ENCODE measurements around the gene CCBE1. TPM values are rescaled to one million over a fixed set of nuclear protein-coding genes. Genes with fewer than 3 reads are reported as not detected.

CCBE1 gene
- total and polyA plus RNA-seq, 2 donors (not counting 1 experiment from before 2014, with no cell fraction given) = 122 TPM

DNA sequence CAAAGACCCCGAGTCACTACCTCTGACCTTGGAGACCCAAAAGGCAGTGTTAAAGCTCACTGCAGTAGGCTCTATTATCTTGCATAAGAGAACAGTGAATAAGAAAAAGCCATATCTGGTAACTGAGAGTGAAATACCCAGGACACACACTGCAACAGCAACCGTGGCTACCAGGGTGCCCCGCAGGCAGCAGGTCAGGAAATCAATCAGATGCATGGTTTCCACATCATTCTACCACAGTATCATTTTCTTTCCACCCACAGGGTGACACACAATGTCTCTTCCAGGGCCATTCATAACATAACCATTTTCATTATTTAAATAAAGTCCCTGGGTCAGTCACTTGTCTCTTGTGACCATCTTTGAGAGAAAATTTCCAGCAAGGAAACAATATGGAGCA is 131.3 kb downstream of the CCBE1 start:
- H3K4me2 ChIP-seq (ENCODE audit: extremely low read depth, insufficient read depth, low read length) = no peak overlapping the region
- no peaks in the 10 kb centered on the region for H3K36me3 ChIP-seq (ENCODE audit: control insufficient read depth, insufficient read depth, low read length)
- no peak overlapping the region for H3K27ac ChIP-seq (ENCODE audit: insufficient read depth, low read length)
- DNase-seq (ENCODE audit: low read depth in 2 of 2) = peak in 1 of 2 donors; percentile 16
- H3K9ac ChIP-seq (ENCODE audit: insufficient read depth, low read length) = no peak overlapping the region
- no peaks in the 10 kb centered on the region for H4K20me1 ChIP-seq (ENCODE audit: control insufficient read depth, extremely low read depth, insufficient read depth, low read length)
- no peaks in the 10 kb centered on the region for H3K9me3 ChIP-seq (ENCODE audit: control insufficient read depth, insufficient read depth, low read depth, low read length)
- no peak overlapping the region for H3K4me3 ChIP-seq (replicated peaks in 1 of 4; ENCODE audit: control extremely low read depth in 1 of 4, insufficient read depth in 1 of 4, low read depth in 3 of 4, low read length in 4 of 4)
- H3K27me3 ChIP-seq (ENCODE audit: control insufficient read depth, insufficient read depth, low read length) = no peaks in the 10 kb centered on the region
- peaks cover 73% of the 10 kb centered on the region for H3K79me2 ChIP-seq (ENCODE audit: control insufficient read depth, insufficient read depth, low read length)
- no peak for TF ChIP-seq EZH2 (IDR thresholded peaks at IDR 0.05; ENCODE audit: low read length, missing control alignments)
- TF ChIP-seq, protein P1, sequence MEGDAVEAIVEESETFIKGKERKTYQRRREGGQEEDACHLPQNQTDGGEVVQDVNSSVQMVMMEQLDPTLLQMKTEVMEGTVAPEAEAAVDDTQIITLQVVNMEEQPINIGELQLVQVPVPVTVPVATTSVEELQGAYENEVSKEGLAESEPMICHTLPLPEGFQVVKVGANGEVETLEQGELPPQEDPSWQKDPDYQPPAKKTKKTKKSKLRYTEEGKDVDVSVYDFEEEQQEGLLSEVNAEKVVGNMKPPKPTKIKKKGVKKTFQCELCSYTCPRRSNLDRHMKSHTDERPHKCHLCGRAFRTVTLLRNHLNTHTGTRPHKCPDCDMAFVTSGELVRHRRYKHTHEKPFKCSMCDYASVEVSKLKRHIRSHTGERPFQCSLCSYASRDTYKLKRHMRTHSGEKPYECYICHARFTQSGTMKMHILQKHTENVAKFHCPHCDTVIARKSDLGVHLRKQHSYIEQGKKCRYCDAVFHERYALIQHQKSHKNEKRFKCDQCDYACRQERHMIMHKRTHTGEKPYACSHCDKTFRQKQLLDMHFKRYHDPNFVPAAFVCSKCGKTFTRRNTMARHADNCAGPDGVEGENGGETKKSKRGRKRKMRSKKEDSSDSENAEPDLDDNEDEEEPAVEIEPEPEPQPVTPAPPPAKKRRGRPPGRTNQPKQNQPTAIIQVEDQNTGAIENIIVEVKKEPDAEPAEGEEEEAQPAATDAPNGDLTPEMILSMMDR (conservative IDR thresholded peaks at IDR 0.05 in 1 of 2, IDR thresholded peaks at IDR 0.05 in 1 of 2; ENCODE audit: low read depth in 1 of 2, low read length in 2 of 2) = no peak
- H2AFZ ChIP-seq (ENCODE audit: low read length) = no peak overlapping the region
- H3K4me1 ChIP-seq (ENCODE audit: control insufficient read depth, extremely low read depth, insufficient read depth, low read length) = peaks cover 11% of the 10 kb centered on the region

DNA sequence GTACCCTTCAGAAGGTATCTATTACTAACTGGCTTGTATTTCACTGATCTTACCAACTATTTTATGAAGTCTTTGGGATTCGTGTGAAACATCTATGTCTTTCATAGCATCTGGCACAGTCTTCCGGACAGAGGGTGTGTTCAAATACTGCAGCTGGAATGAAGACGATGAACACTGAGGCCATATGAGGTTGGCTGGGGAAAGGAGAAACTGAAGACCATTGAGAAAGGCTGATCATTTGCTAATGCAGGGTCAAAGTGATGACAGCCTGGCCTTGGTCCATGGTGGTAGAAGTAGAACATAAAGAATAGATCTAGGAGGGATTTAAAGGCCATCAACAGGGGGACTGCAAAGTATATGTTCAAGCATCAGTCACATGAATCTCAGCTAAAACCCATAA is 132.7 kb downstream of the CCBE1 start:
- no peak overlapping the region for H3K9ac ChIP-seq (ENCODE audit: insufficient read depth, low read length)
- H4K20me1 ChIP-seq (ENCODE audit: control insufficient read depth, extremely low read depth, insufficient read depth, low read length) = no peaks in the 10 kb centered on the region
- no peak overlapping the region for H2AFZ ChIP-seq (ENCODE audit: low read length)
- peaks cover 6% of the 10 kb centered on the region for H3K4me1 ChIP-seq (ENCODE audit: control insufficient read depth, extremely low read depth, insufficient read depth, low read length)
- no peaks in the 10 kb centered on the region for H3K9me3 ChIP-seq (ENCODE audit: control insufficient read depth, insufficient read depth, low read depth, low read length)
- H3K36me3 ChIP-seq (ENCODE audit: control insufficient read depth, insufficient read depth, low read length) = peaks cover 2% of the 10 kb centered on the region
- H3K4me3 ChIP-seq (replicated peaks in 1 of 4; ENCODE audit: control extremely low read depth in 1 of 4, insufficient read depth in 1 of 4, low read depth in 3 of 4, low read length in 4 of 4) = no peak overlapping the region
- TF ChIP-seq, protein P1 (conservative IDR thresholded peaks at IDR 0.05 in 1 of 2, IDR thresholded peaks at IDR 0.05 in 1 of 2; ENCODE audit: low read depth in 1 of 2, low read length in 2 of 2) = no peak
- TF ChIP-seq EZH2 (IDR thresholded peaks at IDR 0.05; ENCODE audit: low read length, missing control alignments) = no peak
- H3K4me2 ChIP-seq (ENCODE audit: extremely low read depth, insufficient read depth, low read length) = no peak overlapping the region
- no peaks in the 10 kb centered on the region for H3K27me3 ChIP-seq (ENCODE audit: control insufficient read depth, insufficient read depth, low read length)
- DNase-seq (ENCODE audit: low read depth in 2 of 2) = no peak
- peaks cover 72% of the 10 kb centered on the region for H3K79me2 ChIP-seq (ENCODE audit: control insufficient read depth, insufficient read depth, low read length)
- H3K27ac ChIP-seq (ENCODE audit: insufficient read depth, low read length) = no peak overlapping the region

DNA sequence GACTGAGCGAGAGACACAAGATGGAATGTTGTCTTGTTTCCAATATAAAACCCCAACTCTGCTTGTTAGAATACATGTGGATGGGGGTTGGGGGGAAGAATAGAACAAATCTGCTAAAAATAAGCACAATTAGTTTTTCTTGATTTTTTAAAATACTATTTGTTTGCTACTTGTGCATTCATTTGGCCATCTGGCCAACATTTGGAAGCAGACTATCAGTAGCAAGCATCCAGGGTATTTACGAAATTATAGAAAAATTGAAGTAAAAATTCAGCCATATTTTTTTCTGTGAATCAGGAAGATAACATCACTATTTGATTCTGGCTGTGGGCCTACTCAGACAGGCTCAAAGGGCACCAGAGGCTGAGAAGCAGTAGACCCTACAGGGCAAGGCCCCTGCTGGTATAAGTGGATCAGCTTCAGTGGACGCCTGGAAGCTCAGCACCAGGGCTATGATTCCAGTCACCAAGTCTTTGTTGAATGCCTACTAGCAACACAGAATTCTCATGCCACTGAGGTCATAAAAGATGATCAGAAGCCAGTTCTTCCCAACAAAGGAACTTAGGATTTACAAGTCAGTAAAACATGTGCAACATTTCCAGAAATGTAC is 133.9 kb downstream of the CCBE1 start:
- DNase-seq (ENCODE audit: low read depth in 2 of 2) = no peak
- Histone ChIP-seq H3K27ac (ENCODE audit: insufficient read depth, low read length) (no peak overlapping the region), H3K4me1 (ENCODE audit: control insufficient read depth, extremely low read depth, insufficient read depth, low read length) (peaks cover 6% of the 10 kb centered on the region), H3K36me3 (ENCODE audit: control insufficient read depth, insufficient read depth, low read length) (peaks cover 2% of the 10 kb centered on the region), H3K79me2 (ENCODE audit: control insufficient read depth, insufficient read depth, low read length) (peaks cover 70% of the 10 kb centered on the region), H4K20me1 (ENCODE audit: control insufficient read depth, extremely low read depth, insufficient read depth, low read length) (no peaks in the 10 kb centered on the region), H3K4me2 (ENCODE audit: extremely low read depth, insufficient read depth, low read length) (no peak overlapping the region), H3K9ac (ENCODE audit: insufficient read depth, low read length) (no peak overlapping the region), H3K27me3 (ENCODE audit: control insufficient read depth, insufficient read depth, low read length) (no peaks in the 10 kb centered on the region), H3K9me3 (ENCODE audit: control insufficient read depth, insufficient read depth, low read depth, low read length) (no peaks in the 10 kb centered on the region), H2AFZ (ENCODE audit: low read length) (no peak overlapping the region), H3K4me3 (replicated peaks in 1 of 4; ENCODE audit: control extremely low read depth in 1 of 4, insufficient read depth in 1 of 4, low read depth in 3 of 4, low read length in 4 of 4) (no peak overlapping the region)
- TF ChIP-seq, protein P1 (conservative IDR thresholded peaks at IDR 0.05 in 1 of 2, IDR thresholded peaks at IDR 0.05 in 1 of 2; ENCODE audit: low read depth in 1 of 2, low read length in 2 of 2) = no peak
- no peak for TF ChIP-seq EZH2 (IDR thresholded peaks at IDR 0.05; ENCODE audit: low read length, missing control alignments)
